Measurements from ENCODE around the gene IRGQ.

DNA sequence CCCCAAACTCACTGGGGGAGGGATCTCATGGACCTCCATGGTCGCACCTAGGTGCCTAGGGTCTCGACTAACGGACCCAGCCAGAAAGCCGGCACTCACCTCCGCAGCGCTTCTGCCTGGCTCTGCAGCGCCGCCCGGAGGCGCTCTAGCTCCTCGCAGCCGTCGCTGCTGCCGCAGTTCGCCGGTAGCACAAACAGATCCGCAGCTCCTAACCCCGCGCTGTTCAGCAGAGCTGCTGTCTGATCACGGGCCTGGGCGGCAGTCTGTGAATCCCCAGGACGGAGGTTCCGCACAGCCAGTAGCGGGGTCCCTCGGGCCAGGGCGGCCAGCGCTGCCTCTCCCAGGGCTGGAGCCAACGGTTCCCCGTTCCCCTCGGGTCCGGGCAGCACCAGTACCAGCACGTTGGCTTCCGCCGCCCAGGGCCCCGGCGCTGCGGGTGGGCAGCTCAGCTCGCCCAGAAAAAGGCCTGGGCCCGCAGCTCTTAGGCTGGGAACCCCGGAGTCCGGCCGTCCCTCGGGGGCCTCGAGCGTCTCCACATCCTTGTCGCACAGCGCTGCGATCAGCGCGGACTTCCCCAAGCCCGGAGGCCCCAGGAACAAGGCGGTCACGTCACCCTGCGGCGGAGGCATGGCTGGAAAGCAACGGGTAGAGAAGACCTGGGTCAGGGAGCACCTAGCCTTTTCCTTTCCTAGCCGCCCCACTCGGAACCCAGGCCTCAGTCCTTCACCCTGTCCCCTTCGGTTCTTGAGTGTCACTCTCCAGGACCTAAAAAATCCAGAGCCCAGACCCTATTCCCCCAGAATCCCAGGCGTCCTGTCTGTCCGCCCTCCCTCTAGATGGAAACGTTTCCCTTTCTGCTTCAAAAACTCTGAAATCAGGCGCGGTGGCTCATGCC is 977 bp downstream of the IRGQ start:
- no peak for TF ChIP-seq GATA3 (IDR thresholded peaks at IDR 0.05; ENCODE audit: low read depth, low read length)
- TF ChIP-seq GATA2 (IDR thresholded peaks at IDR 0.05; ENCODE audit: low read depth, low read length), result no peak

All from SH-SY5Y (cell line).